CD4-positive, alpha-beta T cell treated with Interferon gamma for 1 hour (primary cell): ENCODE data around the gene ADAT1.
"Not testable (repeated sequence)": the region's sequence is repeated elsewhere in the genome, so short reads cannot be mapped to it uniquely, and the experiment has no call there.

Experiments
- DNase-seq: peaks from one replicate; pipeline ENCODE4 v3.0.0-alpha.2; 2020

Gene ADAT1

GRCh38 chr16:75618780-75619179, 4.3 kb downstream of the ADAT1 start:
- no peak for DNase-seq

- no peak for DNase-seq
These were observed 6.0 kb downstream of the ADAT1 start for GRCh38 chr16:75617121-75617520.

- DNase-seq: no peak
These were observed 6.5 kb downstream of the ADAT1 start for GRCh38 chr16:75616521-75617010.

GRCh38 chr16:75615619-75616018, 7.5 kb downstream of the ADAT1 start:
- no peak for DNase-seq

GRCh38 chr16:75614066-75614897, 8.8 kb downstream of the ADAT1 start:
- no peak for DNase-seq

- DNase-seq: no peak
These were observed 16.6 kb downstream of the ADAT1 start for GRCh38 chr16:75606507-75606906.

GRCh38 chr16:75603241-75603640, 19.8 kb downstream of the ADAT1 start:
- DNase-seq: no peak

- no peak for DNase-seq
These were observed 23.4 kb downstream of the ADAT1 start for GRCh38 chr16:75599452-75600277.

- DNase-seq: no peak
These were observed 29.0 kb downstream of the ADAT1 start for GRCh38 chr16:75593825-75594820.

- DNase-seq: no peak
These were observed 29.8 kb downstream of the ADAT1 start for GRCh38 chr16:75593308-75593707.

- not testable (repeated sequence) for DNase-seq
These were observed 31.2 kb downstream of the ADAT1 start for GRCh38 chr16:75591927-75592326.

- DNase-seq: no peak
These were observed 31.9 kb downstream of the ADAT1 start for GRCh38 chr16:75590920-75591843.

GRCh38 chr16:75589306-75589705, 33.8 kb downstream of the ADAT1 start:
- no peak for DNase-seq

GRCh38 chr16:75588716-75589115, 34.4 kb downstream of the ADAT1 start:
- DNase-seq: no peak

GRCh38 chr16:75584108-75584507, 39.0 kb downstream of the ADAT1 start:
- no peak for DNase-seq

- DNase-seq: no peak
These were observed 43.7 kb downstream of the ADAT1 start for GRCh38 chr16:75579281-75579834.

- no peak for DNase-seq
These were observed 44.4 kb downstream of the ADAT1 start for GRCh38 chr16:75578725-75579124.

- no peak for DNase-seq
These were observed 44.9 kb downstream of the ADAT1 start for GRCh38 chr16:75578212-75578611.

- no peak for DNase-seq
These were observed 46.7 kb downstream of the ADAT1 start for GRCh38 chr16:75576384-75576811.

GRCh38 chr16:75575958-75576357, 47.1 kb downstream of the ADAT1 start:
- no peak for DNase-seq

GRCh38 chr16:75573955-75574354, 49.1 kb downstream of the ADAT1 start:
- DNase-seq: no peak
